GM12878 (cell line): ENCODE results near the gene EHBP1. TPM values are rescaled to one million over a fixed set of nuclear protein-coding genes. Genes with fewer than 3 reads are reported as not detected.

Experiments used
- ATAC-seq: fragments of 200-7000 bp; cut with Tn5 transposase; 3 replicates; pipeline ENCODE4 v1.9.1; 2020; ENCODE audit warnings: mild to moderate bottlenecking, moderate library complexity
- BruUV-seq: library from RNA; stranded (reverse); fragments of 400-500 nt; replicated peaks from 2 replicates; lab custom pipeline; 2021; lab: Mats Ljungman, UMichigan
- CTCF ChIA-PET: fragments of 300-600 bp; sonication (Branson Sonifier 250); formaldehyde crosslinking; extraction: SDS; loops from one replicate; lab custom pipeline; 2021; ENCODE audit warnings: inconsistent platforms; lab: Yijun Ruan, JAX
- POLR2A ChIA-PET: fragments of 350-600 bp; formaldehyde crosslinking; extraction: SDS; loops from one replicate; lab custom pipeline; 2021; ENCODE audit warnings: inconsistent platforms; lab: Charles Lee
- RAD21 ChIA-PET: fragments of 300-600 bp; sonication (Branson Sonifier 250); formaldehyde crosslinking; loops from one replicate; lab custom pipeline; 2023; ENCODE audit warnings: antibody characterized with exemption; ENCODE audit not compliant: unreplicated experiment; lab: Charles Lee
- SMC1A ChIA-PET: fragments of 300-600 bp; sonication (Branson Sonifier 250); formaldehyde crosslinking; loops from one replicate; lab custom pipeline; 2023; ENCODE audit not compliant: unreplicated experiment, uncharacterized antibody; lab: Charles Lee
- DNase-seq: peaks from one replicate; pipeline ENCODE4 v3.0.0-alpha.2; 2011; ENCODE audit warnings: low read depth, low spot score
- FAIRE-seq: peaks from 3 replicates; lab custom pipeline; 2011; peaks lifted over from hg19 to GRCh38; lab: Jason Lieb, UNC
- H2AFZ ChIP-seq: 2 replicates; pipeline ENCODE4 v1.6.0; 2011; ENCODE audit warnings: low read depth, low read length, control low read depth; ENCODE audit not compliant: control insufficient read depth
- H3K27ac ChIP-seq: 2 replicates; pipeline ENCODE4 v1.5.1; 2011; ENCODE audit warnings: control low read depth; ENCODE audit not compliant: control insufficient read depth, insufficient read depth
- H3K27me3 ChIP-seq, 2 experiments: replicated peaks in 1 of 2; 2 replicates each; pipeline versions ENCODE4 v1.6.0 to v1.6.1; 2011; ENCODE audit warnings: low read length in 1 of 2; ENCODE audit not compliant: control insufficient read depth in 2 of 2, insufficient read depth in 2 of 2
- H3K36me3 ChIP-seq, 2 experiments: 2 replicates each; pipeline ENCODE4 v1.5.1; 2011; ENCODE audit warnings: low read length in 1 of 2; ENCODE audit not compliant: control insufficient read depth in 2 of 2, insufficient read depth in 2 of 2
- H3K4me1 ChIP-seq: 2 replicates; pipeline ENCODE4 v1.6.1; 2011; ENCODE audit warnings: mild to moderate bottlenecking, low read length, moderate library complexity, mixed read lengths; ENCODE audit not compliant: control insufficient read depth, insufficient read depth
- H3K4me2 ChIP-seq: 2 replicates; pipeline ENCODE4 v1.6.0; 2011; ENCODE audit warnings: control low read depth; ENCODE audit not compliant: control insufficient read depth, insufficient read depth
- H3K4me3 ChIP-seq: fragments of 200-600 bp; sonication (generic); 2 replicates; pipeline ENCODE4 v1.5.1; 2016
- H3K79me2 ChIP-seq: 2 replicates; pipeline ENCODE4 v1.6.0; 2011; ENCODE audit warnings: low read length; ENCODE audit not compliant: control insufficient read depth, insufficient read depth
- H3K9ac ChIP-seq: 2 replicates; pipeline ENCODE4 v1.8.0; 2011; ENCODE audit warnings: low read length, control low read depth, mixed read lengths; ENCODE audit not compliant: control insufficient read depth, insufficient read depth
- H3K9me3 ChIP-seq: replicated peaks from 3 replicates; pipeline ENCODE4 v1.5.1; 2011; ENCODE audit warnings: mild to moderate bottlenecking, low read length; ENCODE audit not compliant: control insufficient read depth, insufficient read depth
- H4K20me1 ChIP-seq: 2 replicates; pipeline ENCODE4 v1.6.0; 2011; ENCODE audit not compliant: control insufficient read depth, insufficient read depth
- BMI1 ChIP-seq: fragments of 450-650 bp; IDR thresholded peaks from 2 replicates; pipeline ENCODE4 v1.6.1; 2016; ENCODE audit warnings: mild to moderate bottlenecking, moderate library complexity, borderline replicate concordance
- CHD2 ChIP-seq: IDR thresholded peaks from 2 replicates; pipeline ENCODE4 v1.6.1; 2011; ENCODE audit warnings: low read depth, low read length, improper control_type of control experiment, borderline replicate concordance
- EGR1 ChIP-seq, 2 experiments: IDR thresholded peaks; 1 replicate in 1 of 2; 2 replicates in 1 of 2; pipeline ENCODE4 v1.6.1; 2011 to 2012; ENCODE audit warnings: low read depth in 2 of 2, low read length in 2 of 2, borderline replicate concordance in 1 of 2, mild to moderate bottlenecking in 1 of 2, moderate library complexity in 1 of 2
- ESRRA ChIP-seq: IDR thresholded peaks from 2 replicates; pipeline ENCODE4 v1.6.1; 2012; ENCODE audit warnings: mild to moderate bottlenecking, low read length, improper control_type of control experiment
- ETV6 ChIP-seq, 2 experiments: fragments of 450-650 bp in 1 of 2; IDR thresholded peaks in 1 of 2; conservative IDR thresholded peaks in 1 of 2; 2 replicates each; pipeline ENCODE4 v1.6.1; 2014; ENCODE audit warnings: antibody characterized with exemption in 1 of 2, borderline replicate concordance in 1 of 2, low read depth in 1 of 2, mild to moderate bottlenecking in 1 of 2, moderate library complexity in 1 of 2
- HDAC2 ChIP-seq: fragments of 200-600 bp; sonication (generic); IDR thresholded peaks from 2 replicates; pipeline ENCODE4 v1.6.1; 2017
- IKZF2 ChIP-seq, 2 experiments: fragments of 450-650 bp; IDR thresholded peaks; 2 replicates each; pipeline ENCODE4 v1.6.1; 2017; ENCODE audit warnings: mild to moderate bottlenecking in 2 of 2, moderate library complexity in 2 of 2
- KDM1A ChIP-seq: fragments of 200-600 bp; sonication (generic); IDR thresholded peaks from 2 replicates; pipeline ENCODE4 v1.6.1; 2016; ENCODE audit warnings: borderline replicate concordance
- KLF5 ChIP-seq: fragments of 450-650 bp; IDR thresholded peaks from 2 replicates; pipeline ENCODE4 v1.6.1; 2014; ENCODE audit warnings: mild to moderate bottlenecking; ENCODE audit not compliant: partially characterized antibody
- MTA3 ChIP-seq: IDR thresholded peaks from 2 replicates; pipeline ENCODE4 v1.6.1; 2012; ENCODE audit warnings: low read length, inconsistent platforms, borderline replicate concordance
- MYB ChIP-seq: fragments of 150-350 bp; IDR thresholded peaks from 2 replicates; pipeline ENCODE4 v1.6.1; 2014; ENCODE audit warnings: mild to moderate bottlenecking, low read depth, low read length, borderline replicate concordance
- NR2F1 ChIP-seq: fragments of 450-650 bp; conservative IDR thresholded peaks from 2 replicates; pipeline ENCODE4 v1.6.1; 2017; ENCODE audit warnings: mild to moderate bottlenecking
- NRF1 ChIP-seq: conservative IDR thresholded peaks from 2 replicates; pipeline ENCODE4 v1.6.1; 2011; ENCODE audit warnings: mild to moderate bottlenecking, low read depth, low read length, improper control_type of control experiment
- RFX5 ChIP-seq: IDR thresholded peaks from 2 replicates; pipeline ENCODE4 v1.6.1; 2011; ENCODE audit warnings: low read depth, low read length, improper control_type of control experiment
- SRF ChIP-seq, 2 experiments: IDR thresholded peaks; 2 replicates each; pipeline ENCODE4 v1.6.1; 2011; ENCODE audit warnings: low read depth in 2 of 2, low read length in 2 of 2, mild to moderate bottlenecking in 1 of 2, moderate library complexity in 1 of 2
- SUPT20H ChIP-seq: IDR thresholded peaks from 2 replicates; pipeline ENCODE4 v1.6.1; 2011; ENCODE audit warnings: low read depth, mild to moderate bottlenecking, low read length, moderate library complexity, borderline replicate concordance; ENCODE audit not compliant: control insufficient read depth
- TCF12 ChIP-seq: IDR thresholded peaks from 2 replicates; pipeline ENCODE4 v1.6.1; 2011; ENCODE audit warnings: low read depth, mild to moderate bottlenecking, low read length
- WRNIP1 ChIP-seq: IDR thresholded peaks from 2 replicates; pipeline ENCODE4 v1.6.1; 2011; ENCODE audit warnings: low read depth, low read length, improper control_type of control experiment, borderline replicate concordance
- WGBS: methylation state at CpG from one replicate; pipeline ENCODE4 v1.1.6; 2016; ENCODE audit warnings: low lambda C conversion rate; ENCODE audit not compliant: insufficient replicate concordance, insufficient coverage; ENCODE audit errors: missing lambda C conversion rate; 5-methylcytosine and 5-hydroxymethylcytosine counted together
- in situ Hi-C: fragments of 300-500 bp; cut with MboI; formaldehyde crosslinking; loops from 9 replicates; pipeline ENCODE4 v1.14.3; 2018; ENCODE audit warnings: mixed read lengths
- intact Hi-C: fragments of 100-400 bp; cut with micrococcal nuclease; formaldehyde crosslinking; loops from one replicate; pipeline ENCODE4 v1.14.2; 2022; ENCODE audit not compliant: unreplicated experiment
- polyA plus RNA-seq, 11 experiments: library from polyadenylated mRNA; depleted of rRNA in 4 of 11; unstranded in 6 of 11; stranded (reverse) in 5 of 11; fragments of >200 nt; fragmentation: Nextera tagmentation in 4 of 11; fragmentation: Illumina TruSeq in 1 of 11; extraction: Ambion mirVana in 4 of 11; extraction: Trizol in 1 of 11; gene quantifications; 1 replicate in 1 of 11; 2 replicates in 10 of 11; pipeline versions ENCODE4 v1.2.1 to v1.2.3, GENCODE V29; 2011 to 2016; ENCODE audit warnings: inconsistent platforms in 2 of 11, missing spikeins in 2 of 11, low read depth in 1 of 11
- total RNA-seq, 4 experiments: library from RNA; depleted of rRNA in 3 of 4; stranded (reverse); fragments of >200 nt in 3 of 4; fragmentation: Illumina TruSeq in 1 of 4; extraction: Trizol in 1 of 4; gene quantifications; 2 replicates each; pipeline versions ENCODE4 v1.2.1 to v1.2.3, GENCODE V29; 2013 to 2021
- TF ChIP-seq, protein P1 (sequence below): IDR thresholded peaks from 2 replicates; pipeline ENCODE4 v1.6.1; 2012; ENCODE audit warnings: mild to moderate bottlenecking, low read depth, low read length
- TF ChIP-seq, protein P2 (sequence below): fragments of 450-650 bp; IDR thresholded peaks from 2 replicates; pipeline ENCODE4 v1.6.1; 2018; ENCODE audit warnings: mild to moderate bottlenecking, low read depth, moderate library complexity; ENCODE audit not compliant: partially characterized antibody

Gene EHBP1
- total and polyA plus RNA-seq, 10 of the 15 experiments (the other 5 are each of a cell fraction or from before 2014, with no cell fraction given) = 5.7 to 26.1 (median 13.6) TPM

DNA sequence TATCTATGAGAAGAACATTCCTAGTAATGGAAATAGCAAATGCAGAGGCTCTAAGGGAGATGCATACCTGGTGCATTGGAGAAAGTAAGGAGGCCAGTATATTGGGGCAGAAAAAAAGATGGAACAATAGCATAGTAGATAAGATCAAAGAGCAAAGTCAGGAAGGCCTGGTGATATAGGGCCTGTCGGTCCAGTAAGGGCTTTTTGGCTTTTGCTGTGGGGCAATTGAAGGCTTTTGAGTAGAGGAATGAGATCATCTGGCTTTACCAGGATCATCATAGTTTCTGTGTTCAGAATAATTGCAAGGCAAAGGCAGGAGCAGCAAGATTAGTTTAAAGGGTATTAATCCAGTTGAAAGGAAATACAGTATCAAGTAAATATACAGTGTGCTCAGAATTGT, 111.8 kb downstream of the EHBP1 start:
- POLR2A ChIA-PET = no interaction called here
- no peak for TF ChIP-seq KDM1A
- no peak for TF ChIP-seq ETV6 (conservative IDR thresholded peaks at IDR 0.05 in 1 of 2, IDR thresholded peaks at IDR 0.05 in 1 of 2; ENCODE audit: borderline replicate concordance in 1 of 2, low read depth in 1 of 2)
- TF ChIP-seq IKZF2 (IDR thresholded peaks at IDR 0.05) = no peak
- no peak for TF ChIP-seq NR2F1
- TF ChIP-seq MYB = no peak
- TF ChIP-seq WRNIP1 = no peak
- TF ChIP-seq SUPT20H = no peak
- no peak for TF ChIP-seq NRF1
- no peak for TF ChIP-seq BMI1
- TF ChIP-seq RFX5 = no peak
- no peak for TF ChIP-seq SRF (IDR thresholded peaks at IDR 0.05; ENCODE audit: low read depth in 2 of 2, low read length in 2 of 2)
- TF ChIP-seq ESRRA = no peak
- TF ChIP-seq, protein P1, sequence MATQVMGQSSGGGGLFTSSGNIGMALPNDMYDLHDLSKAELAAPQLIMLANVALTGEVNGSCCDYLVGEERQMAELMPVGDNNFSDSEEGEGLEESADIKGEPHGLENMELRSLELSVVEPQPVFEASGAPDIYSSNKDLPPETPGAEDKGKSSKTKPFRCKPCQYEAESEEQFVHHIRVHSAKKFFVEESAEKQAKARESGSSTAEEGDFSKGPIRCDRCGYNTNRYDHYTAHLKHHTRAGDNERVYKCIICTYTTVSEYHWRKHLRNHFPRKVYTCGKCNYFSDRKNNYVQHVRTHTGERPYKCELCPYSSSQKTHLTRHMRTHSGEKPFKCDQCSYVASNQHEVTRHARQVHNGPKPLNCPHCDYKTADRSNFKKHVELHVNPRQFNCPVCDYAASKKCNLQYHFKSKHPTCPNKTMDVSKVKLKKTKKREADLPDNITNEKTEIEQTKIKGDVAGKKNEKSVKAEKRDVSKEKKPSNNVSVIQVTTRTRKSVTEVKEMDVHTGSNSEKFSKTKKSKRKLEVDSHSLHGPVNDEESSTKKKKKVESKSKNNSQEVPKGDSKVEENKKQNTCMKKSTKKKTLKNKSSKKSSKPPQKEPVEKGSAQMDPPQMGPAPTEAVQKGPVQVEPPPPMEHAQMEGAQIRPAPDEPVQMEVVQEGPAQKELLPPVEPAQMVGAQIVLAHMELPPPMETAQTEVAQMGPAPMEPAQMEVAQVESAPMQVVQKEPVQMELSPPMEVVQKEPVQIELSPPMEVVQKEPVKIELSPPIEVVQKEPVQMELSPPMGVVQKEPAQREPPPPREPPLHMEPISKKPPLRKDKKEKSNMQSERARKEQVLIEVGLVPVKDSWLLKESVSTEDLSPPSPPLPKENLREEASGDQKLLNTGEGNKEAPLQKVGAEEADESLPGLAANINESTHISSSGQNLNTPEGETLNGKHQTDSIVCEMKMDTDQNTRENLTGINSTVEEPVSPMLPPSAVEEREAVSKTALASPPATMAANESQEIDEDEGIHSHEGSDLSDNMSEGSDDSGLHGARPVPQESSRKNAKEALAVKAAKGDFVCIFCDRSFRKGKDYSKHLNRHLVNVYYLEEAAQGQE = no peak
- no peak for TF ChIP-seq TCF12
- TF ChIP-seq KLF5 = no peak
- TF ChIP-seq CHD2 = no peak
- TF ChIP-seq EGR1 (IDR thresholded peaks at IDR 0.05; ENCODE audit: borderline replicate concordance in 1 of 2, low read depth in 2 of 2, low read length in 2 of 2) = no peak
- no peak for TF ChIP-seq HDAC2
- TF ChIP-seq, protein P2, sequence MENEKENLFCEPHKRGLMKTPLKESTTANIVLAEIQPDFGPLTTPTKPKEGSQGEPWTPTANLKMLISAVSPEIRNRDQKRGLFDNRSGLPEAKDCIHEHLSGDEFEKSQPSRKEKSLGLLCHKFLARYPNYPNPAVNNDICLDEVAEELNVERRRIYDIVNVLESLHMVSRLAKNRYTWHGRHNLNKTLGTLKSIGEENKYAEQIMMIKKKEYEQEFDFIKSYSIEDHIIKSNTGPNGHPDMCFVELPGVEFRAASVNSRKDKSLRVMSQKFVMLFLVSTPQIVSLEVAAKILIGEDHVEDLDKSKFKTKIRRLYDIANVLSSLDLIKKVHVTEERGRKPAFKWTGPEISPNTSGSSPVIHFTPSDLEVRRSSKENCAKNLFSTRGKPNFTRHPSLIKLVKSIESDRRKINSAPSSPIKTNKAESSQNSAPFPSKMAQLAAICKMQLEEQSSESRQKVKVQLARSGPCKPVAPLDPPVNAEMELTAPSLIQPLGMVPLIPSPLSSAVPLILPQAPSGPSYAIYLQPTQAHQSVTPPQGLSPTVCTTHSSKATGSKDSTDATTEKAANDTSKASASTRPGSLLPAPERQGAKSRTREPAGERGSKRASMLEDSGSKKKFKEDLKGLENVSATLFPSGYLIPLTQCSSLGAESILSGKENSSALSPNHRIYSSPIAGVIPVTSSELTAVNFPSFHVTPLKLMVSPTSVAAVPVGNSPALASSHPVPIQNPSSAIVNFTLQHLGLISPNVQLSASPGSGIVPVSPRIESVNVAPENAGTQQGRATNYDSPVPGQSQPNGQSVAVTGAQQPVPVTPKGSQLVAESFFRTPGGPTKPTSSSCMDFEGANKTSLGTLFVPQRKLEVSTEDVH = no peak
- TF ChIP-seq MTA3 = no peak
- DNase-seq = no peak
- Histone ChIP-seq H3K9me3 (no peaks in the 10 kb centered on the region), H3K4me1 (peaks cover 1% of the 10 kb centered on the region; the same call in 1 of the 2 replicates), H3K4me3 (no peak overlapping the region), H3K4me2 (no peak overlapping the region), H3K9ac (no peak overlapping the region), H4K20me1 (no peaks in the 10 kb centered on the region), H3K79me2 (no peaks in the 10 kb centered on the region), H3K27me3 (no peaks in the 10 kb centered on the region), H3K27ac (no peak overlapping the region), H3K36me3 (no peaks in the 10 kb centered on the region), H2AFZ (no peak overlapping the region)
- SMC1A ChIA-PET = no interaction called here
- no peak for FAIRE-seq
- BruUV-seq = no TSS peak
- CTCF ChIA-PET = no interaction called here
- in situ Hi-C loops (no loop called here), intact Hi-C loops (no loop called here)
- 100% methylated on average over 1 of the region's 1 CpG for WGBS
- RAD21 ChIA-PET = no interaction called here
- ATAC-seq = no peak
